Nephron (organoid): ENCODE measurements around the gene ID1.
A peak's percentile ranks its signal among the peaks of the same experiment; 100 is the strongest.

ENCODE experiments used
- H3K27ac Mint-ChIP-seq, 3 experiments: 2 replicates each; pipeline ENCODE4 v1.8.0; 2020; ENCODE audit warnings: mixed read lengths in 3 of 3, mild to moderate bottlenecking in 2 of 3, moderate library complexity in 1 of 3
- H3K27me3 Mint-ChIP-seq: 2 replicates; pipeline ENCODE4 v1.8.0; 2021; ENCODE audit warnings: low read depth, mild to moderate bottlenecking, moderate library complexity, mixed read lengths
- H3K36me3 Mint-ChIP-seq: 2 replicates; pipeline ENCODE4 v1.8.0; 2020; ENCODE audit warnings: low read depth, mixed read lengths
- H3K4me1 Mint-ChIP-seq: 2 replicates; pipeline ENCODE4 v1.8.0; 2020; ENCODE audit warnings: mixed read lengths
- H3K4me3 Mint-ChIP-seq, 3 experiments: 2 replicates each; pipeline ENCODE4 v1.8.0; 2020; ENCODE audit warnings: mild to moderate bottlenecking in 3 of 3, mixed read lengths in 3 of 3, moderate library complexity in 2 of 3
- H3K9me3 Mint-ChIP-seq: 2 replicates; pipeline ENCODE4 v1.8.0; 2020; ENCODE audit warnings: mixed read lengths
- CTCF ChIP-seq, 3 experiments: fragments of 200-600 bp; sonication (generic); IDR thresholded peaks; one replicate each; pipeline ENCODE4 v1.5.0; 2021; ENCODE audit warnings: antibody characterized with exemption in 3 of 3; ENCODE audit not compliant: unreplicated experiment in 3 of 3

ID1 gene

GRCh38 chr20:31602779-31603441 is 2.2 kb upstream of the ID1 start:
- H3K4me3 Mint-ChIP-seq, result peak overlapping the region; percentile 72 to 82 (median 77)
- H3K27me3 Mint-ChIP-seq, result peaks cover 3% of the 10 kb centered on the region
- H3K9me3 Mint-ChIP-seq, result no peaks in the 10 kb centered on the region
- TF ChIP-seq CTCF (IDR thresholded peaks at IDR 0.05; ENCODE audit: unreplicated experiment in 3 of 3), result no peak
- peaks cover 13% of the 10 kb centered on the region for H3K36me3 Mint-ChIP-seq
- H3K27ac Mint-ChIP-seq, result peak overlapping the region; percentile 95 to 99 (median 96)
- peaks cover 27% of the 10 kb centered on the region for H3K4me1 Mint-ChIP-seq

GRCh38 chr20:31603822-31604566 is 1.1 kb upstream of the ID1 start:
- TF ChIP-seq CTCF (IDR thresholded peaks at IDR 0.05; ENCODE audit: unreplicated experiment in 3 of 3), result no peak
- Mint-ChIP-seq H3K4me1 (peaks cover 36% of the 10 kb centered on the region), H3K27ac (peak overlapping the region; percentile 95 to 100 (median 99)), H3K27me3 (peaks cover 3% of the 10 kb centered on the region), H3K4me3 (peak overlapping the region; percentile 90 to 96 (median 91)), H3K36me3 (peaks cover 13% of the 10 kb centered on the region), H3K9me3 (no peaks in the 10 kb centered on the region)

GRCh38 chr20:31604567-31605030 is 490 bp upstream of the ID1 start:
- Mint-ChIP-seq H3K4me3 (peak overlapping the region; percentile 90 to 96 (median 91)), H3K9me3 (no peaks in the 10 kb centered on the region), H3K36me3 (peaks cover 13% of the 10 kb centered on the region), H3K27me3 (peaks cover 3% of the 10 kb centered on the region), H3K27ac (peak overlapping the region; percentile 95 to 100 (median 99)), H3K4me1 (peaks cover 37% of the 10 kb centered on the region)
- TF ChIP-seq CTCF (IDR thresholded peaks at IDR 0.05; ENCODE audit: unreplicated experiment in 3 of 3), result no peak

DNA sequence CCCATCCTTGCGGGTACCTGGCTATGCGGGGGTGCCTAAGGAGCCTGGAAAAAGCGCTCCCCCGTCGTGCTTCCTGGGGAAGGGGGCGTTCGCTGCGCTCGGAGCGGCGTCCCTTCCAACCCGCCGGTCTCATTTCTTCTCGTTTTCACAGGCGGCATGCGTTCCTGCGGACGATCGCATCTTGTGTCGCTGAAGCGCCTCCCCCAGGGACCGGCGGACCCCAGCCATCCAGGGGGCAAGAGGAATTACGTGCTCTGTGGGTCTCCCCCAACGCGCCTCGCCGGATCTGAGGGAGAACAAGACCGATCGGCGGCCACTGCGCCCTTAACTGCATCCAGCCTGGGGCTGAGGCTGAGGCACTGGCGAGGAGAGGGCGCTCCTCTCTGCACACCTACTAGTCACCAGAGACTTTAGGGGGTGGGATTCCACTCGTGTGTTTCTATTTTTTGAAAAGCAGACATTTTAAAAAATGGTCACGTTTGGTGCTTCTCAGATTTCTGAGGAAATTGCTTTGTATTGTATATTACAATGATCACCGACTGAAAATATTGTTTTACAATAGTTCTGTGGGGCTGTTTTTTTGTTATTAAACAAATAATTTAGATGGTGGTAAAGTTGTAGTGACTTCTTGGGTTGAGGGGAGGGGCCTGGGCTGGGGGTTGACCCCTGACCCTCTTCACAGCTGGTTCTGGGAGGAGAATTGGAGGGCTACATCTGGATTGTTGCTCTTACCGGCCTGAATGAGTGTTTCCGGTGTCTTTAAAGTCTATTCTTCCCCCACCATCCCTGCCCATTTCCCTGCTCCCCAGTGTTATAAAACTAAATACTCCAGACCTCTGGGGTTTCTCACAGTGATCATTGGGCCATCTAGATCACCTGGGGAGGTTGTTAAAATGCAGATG is 1.1 kb downstream of the ID1 start:
- H3K27ac Mint-ChIP-seq, result peak overlapping the region; percentile 95 to 100 (median 99)
- H3K9me3 Mint-ChIP-seq, result no peaks in the 10 kb centered on the region
- H3K4me3 Mint-ChIP-seq, result peak overlapping the region; percentile 90 to 96 (median 91)
- H3K36me3 Mint-ChIP-seq, result peaks cover 13% of the 10 kb centered on the region
- peaks cover 6% of the 10 kb centered on the region for H3K27me3 Mint-ChIP-seq
- H3K4me1 Mint-ChIP-seq, result peaks cover 37% of the 10 kb centered on the region
- no peak for TF ChIP-seq CTCF (IDR thresholded peaks at IDR 0.05; ENCODE audit: unreplicated experiment in 3 of 3)

GRCh38 chr20:31606804-31607639 is 1.9 kb downstream of the ID1 start:
- peaks cover 13% of the 10 kb centered on the region for H3K36me3 Mint-ChIP-seq
- H3K4me1 Mint-ChIP-seq, result peaks cover 44% of the 10 kb centered on the region
- no peaks in the 10 kb centered on the region for H3K9me3 Mint-ChIP-seq
- peak overlapping the region; percentile 90 to 96 (median 91) for H3K4me3 Mint-ChIP-seq
- peak overlapping the region; percentile 95 to 100 (median 99) for H3K27ac Mint-ChIP-seq
- peaks cover 6% of the 10 kb centered on the region for H3K27me3 Mint-ChIP-seq
- TF ChIP-seq CTCF (IDR thresholded peaks at IDR 0.05; ENCODE audit: unreplicated experiment in 3 of 3), result no peak
